Activated CD4-positive, CD25-positive, alpha-beta regulatory T cell treated with anti-CD3 and anti-CD28 coated beads, Interleukin-2, amount 50 U/mL, for 72 hours (primary cell): ENCODE data around the gene ECEL1.

Experiments
- DNase-seq: peaks from one replicate; pipeline ENCODE4 v3.0.0; 2021

ECEL1 gene

GRCh38 chr2:232483311-232483922, 4.2 kb downstream of the ECEL1 start:
- DNase-seq, result peak; percentile 7

GRCh38 chr2:232482301-232483238, 5.1 kb downstream of the ECEL1 start:
- DNase-seq, result peak; percentile 23

GRCh38 chr2:232481322-232482140, 6.1 kb downstream of the ECEL1 start:
- peak; percentile 25 for DNase-seq

GRCh38 chr2:232480201-232481190, 7.1 kb downstream of the ECEL1 start:
- peak; percentile 26 for DNase-seq

- peak; percentile 25 for DNase-seq
Measured at GRCh38 chr2:232479341-232480200, 8.1 kb downstream of the ECEL1 start.

DNA sequence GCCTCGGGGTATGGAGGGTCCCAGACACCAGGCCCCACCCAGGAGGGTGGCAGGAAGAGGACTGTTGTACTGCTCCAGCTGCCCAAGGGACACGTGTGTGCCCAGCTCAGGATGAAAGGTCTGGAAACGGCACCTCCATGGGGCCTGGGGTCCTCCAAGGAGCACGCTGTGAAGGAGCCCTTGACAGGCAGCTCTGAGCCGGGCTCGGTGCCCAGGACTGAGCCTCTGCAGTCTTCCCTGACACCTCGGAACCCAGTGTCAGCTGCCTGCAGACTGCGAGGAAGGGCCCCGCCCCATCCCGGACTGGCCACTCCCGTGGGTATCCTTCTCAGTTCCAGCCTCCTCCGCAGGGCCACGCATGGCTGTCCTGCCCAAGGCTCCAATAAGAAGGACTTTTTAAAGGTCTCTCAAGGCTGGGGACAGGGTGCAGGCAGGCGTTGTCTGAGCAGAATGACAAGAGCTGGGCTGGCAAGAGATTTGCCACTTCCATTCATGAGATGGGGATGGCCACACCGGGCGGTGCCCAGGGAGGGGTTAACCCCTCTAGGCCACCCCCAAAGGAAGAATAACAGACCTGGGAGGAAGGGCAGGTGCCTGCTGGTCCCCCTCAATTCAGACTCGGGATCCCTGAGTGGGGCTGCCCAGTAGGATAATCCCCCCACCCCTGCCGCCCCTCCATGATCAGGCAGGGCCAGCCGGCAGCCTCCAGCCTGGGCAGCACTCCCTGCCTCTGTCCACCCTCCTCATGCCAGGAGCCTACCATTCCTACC, 8.9 kb downstream of the ECEL1 start:
- peak; percentile 21 for DNase-seq

- DNase-seq, result peak; percentile 26
Measured at GRCh38 chr2:232477751-232478510, 9.7 kb downstream of the ECEL1 start.

DNA sequence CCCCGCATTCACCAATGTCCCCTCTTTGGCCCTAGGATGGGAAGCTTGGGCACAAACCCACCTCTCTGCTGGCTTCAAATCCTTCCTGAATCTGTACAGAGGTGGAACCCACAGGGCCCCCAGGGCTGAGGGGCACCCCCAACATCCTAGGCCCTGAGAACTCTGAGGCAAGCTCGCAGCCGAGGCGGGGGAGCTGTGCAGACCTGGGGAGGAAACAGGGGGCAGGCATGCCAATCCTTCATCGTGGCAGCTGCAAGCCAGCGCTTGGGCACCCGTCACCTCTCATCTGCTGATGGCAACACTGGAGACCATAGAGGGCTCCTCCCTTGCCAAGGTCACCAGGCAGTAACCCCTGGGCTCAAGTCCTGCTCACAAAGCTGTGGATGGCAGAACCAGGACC, 10.8 kb downstream of the ECEL1 start:
- peak; percentile 26 for DNase-seq

GRCh38 chr2:232476045-232476444, 11.6 kb downstream of the ECEL1 start:
- DNase-seq, result no peak

DNA sequence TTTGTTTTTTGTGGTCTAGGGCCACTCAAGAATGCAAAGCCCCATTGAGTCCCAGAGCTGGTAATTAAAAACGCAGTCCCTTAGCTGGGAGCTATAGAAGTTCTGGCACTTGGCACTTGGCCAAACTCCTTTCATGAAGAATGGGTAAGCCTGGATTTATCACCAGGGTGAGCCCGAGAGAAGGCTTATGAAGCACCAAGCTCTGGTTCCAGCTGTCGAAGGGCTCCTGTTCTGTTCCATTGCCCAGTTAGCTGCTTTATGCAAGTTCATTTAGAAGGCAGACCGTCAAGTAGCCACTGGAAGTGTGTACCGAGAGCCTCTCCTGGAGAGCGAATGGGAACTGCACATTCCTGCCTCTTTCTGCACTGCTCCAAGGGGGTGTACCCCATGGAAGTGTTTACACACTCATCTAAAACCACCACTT, 14.2 kb downstream of the ECEL1 start:
- DNase-seq, result no peak

GRCh38 chr2:232466221-232466620, 21.4 kb downstream of the ECEL1 start:
- no peak for DNase-seq

DNA sequence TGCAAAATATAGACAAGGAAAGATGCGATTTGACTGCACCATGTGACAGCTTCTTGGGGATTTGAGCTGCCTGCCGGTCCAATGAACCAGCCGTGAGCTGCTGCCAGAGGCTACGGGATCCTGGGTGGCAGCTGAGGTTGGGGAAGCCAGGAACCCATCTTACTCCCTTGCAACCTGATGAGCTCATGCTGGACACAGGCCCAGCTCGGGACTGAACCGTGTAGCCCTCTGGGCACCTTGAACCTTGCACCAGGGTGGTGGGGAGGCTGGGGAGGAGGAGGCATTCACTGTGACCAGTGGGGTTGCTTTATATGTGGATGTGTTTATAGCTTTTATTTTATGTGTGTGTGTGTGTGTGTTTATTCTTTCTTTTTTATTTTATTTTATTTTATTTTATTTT, 22.6 kb downstream of the ECEL1 start:
- DNase-seq, result no peak

DNA sequence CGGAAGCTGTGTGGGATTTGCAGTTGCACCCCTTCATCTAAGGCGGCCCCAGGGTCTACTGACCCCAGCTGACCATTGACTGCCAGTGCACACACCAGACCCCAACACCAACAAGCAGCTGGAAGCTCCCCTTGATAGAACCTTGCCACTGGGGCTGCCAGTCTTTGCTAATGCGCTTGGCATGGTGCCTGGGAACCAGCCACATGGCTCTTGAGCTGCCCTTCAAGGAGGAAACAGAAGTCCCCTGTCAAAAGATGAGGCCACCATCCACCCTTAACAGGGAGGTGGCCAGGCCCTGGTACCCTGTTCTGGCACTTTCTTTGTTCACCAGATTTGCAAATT, 23.1 kb downstream of the ECEL1 start:
- DNase-seq, result no peak

GRCh38 chr2:232463701-232464543, 23.7 kb downstream of the ECEL1 start:
- DNase-seq, result no peak

- DNase-seq, result no peak
Measured at GRCh38 chr2:232460171-232460570, 27.5 kb downstream of the ECEL1 start.

GRCh38 chr2:232459419-232460035, 28.1 kb downstream of the ECEL1 start:
- no peak for DNase-seq

- no peak for DNase-seq
Measured at GRCh38 chr2:232458661-232459418, 28.8 kb downstream of the ECEL1 start.
